ENCODE measurements around the gene MED7.

GRCh38 chr5:157115012-157115411 lies 27.7 kb downstream of the MED7 start:
- TF ChIP-seq CTCF (IDR thresholded peaks at IDR 0.05) (no peak), POLR2A (IDR thresholded peaks at IDR 0.05) (no peak), EP300 (IDR thresholded peaks at IDR 0.05) (no peak)
